NT2/D1 (cell line): ENCODE measurements around the gene ZNF358.

Experiments used
- DNase-seq: peaks from one replicate; pipeline ENCODE4 v3.0.0-alpha.2; 2011; ENCODE audit warnings: low read depth, low spot score
- H3K27me3 ChIP-seq: 2 replicates; pipeline ENCODE4 v1.6.0; 2011; ENCODE audit warnings: mild to moderate bottlenecking; ENCODE audit not compliant: insufficient read length, insufficient read depth
- H3K36me3 ChIP-seq: 2 replicates; pipeline ENCODE4 v1.6.1; 2011; ENCODE audit warnings: mild to moderate bottlenecking, low read length, mixed read lengths; ENCODE audit not compliant: insufficient read depth, insufficient read length
- H3K4me1 ChIP-seq: 2 replicates; pipeline ENCODE4 v1.5.1; 2011; ENCODE audit not compliant: insufficient read depth, insufficient read length
- H3K4me3 ChIP-seq: 2 replicates; pipeline ENCODE4 v1.5.1; 2011; ENCODE audit warnings: low read depth; ENCODE audit not compliant: insufficient read length
- H3K9ac ChIP-seq: 2 replicates; pipeline ENCODE4 v1.6.0; 2011; ENCODE audit warnings: low read depth; ENCODE audit not compliant: insufficient read length
- H3K9me3 ChIP-seq: 2 replicates; pipeline ENCODE4 v1.5.1; 2011; ENCODE audit warnings: mild to moderate bottlenecking, low read length; ENCODE audit not compliant: insufficient read depth
- SUZ12 ChIP-seq: IDR thresholded peaks from 2 replicates; pipeline ENCODE4 v1.6.1; 2011; ENCODE audit not compliant: insufficient read length, insufficient read depth; ENCODE audit errors: extremely low read depth
- YY1 ChIP-seq: IDR thresholded peaks from 2 replicates; pipeline ENCODE4 v1.6.1; 2011; ENCODE audit not compliant: insufficient read length, insufficient read depth
- ZNF274 ChIP-seq: IDR thresholded peaks from 2 replicates; pipeline ENCODE4 v1.6.1; 2011; ENCODE audit warnings: mild to moderate bottlenecking, low read depth, low read length

Gene ZNF358

DNA sequence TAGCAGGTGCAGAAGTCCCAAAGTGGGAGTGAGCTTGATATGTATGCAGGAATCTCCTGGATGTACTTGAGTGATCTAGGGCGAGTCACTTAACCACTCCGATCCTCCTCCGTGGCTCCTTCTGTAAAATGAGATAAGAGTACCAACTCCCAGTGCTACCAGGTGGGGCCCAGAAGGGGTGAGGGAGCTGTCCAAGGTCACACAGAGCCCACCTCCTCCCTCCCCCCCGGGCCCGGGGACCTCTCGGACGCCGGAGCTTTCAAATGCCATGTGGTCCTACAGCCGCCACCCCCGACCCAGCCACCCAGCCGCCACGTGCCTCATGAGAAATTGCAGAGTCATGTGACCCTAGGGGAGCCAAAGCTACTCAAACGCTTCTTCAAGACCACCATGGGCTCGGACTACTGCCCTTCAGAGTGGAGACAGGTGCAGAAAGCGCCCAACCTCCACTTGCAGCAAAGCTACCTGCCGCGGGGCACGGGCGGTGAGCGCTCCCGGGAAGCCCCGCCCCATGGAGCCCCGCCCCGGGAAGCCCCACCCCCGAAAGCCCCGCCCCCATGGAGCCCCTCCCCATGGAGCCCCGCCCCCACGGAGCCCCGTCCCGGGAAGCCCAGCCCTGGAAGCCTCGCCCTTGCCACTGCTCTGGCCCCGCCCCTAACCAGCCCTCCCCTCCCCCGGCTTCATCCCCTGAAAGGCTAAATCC lies 10.1 kb upstream of the ZNF358 start:
- Histone ChIP-seq H3K4me3 (peak overlapping the region; percentile 30), H3K4me1 (peaks cover 18% of the 10 kb centered on the region), H3K27me3 (peaks cover 29% of the 10 kb centered on the region), H3K9ac (no peak overlapping the region), H3K9me3 (no peaks in the 10 kb centered on the region), H3K36me3 (no peaks in the 10 kb centered on the region)
- DNase-seq = no peak
- TF ChIP-seq YY1 (no peak), SUZ12 (no peak), ZNF274 (no peak)

DNA sequence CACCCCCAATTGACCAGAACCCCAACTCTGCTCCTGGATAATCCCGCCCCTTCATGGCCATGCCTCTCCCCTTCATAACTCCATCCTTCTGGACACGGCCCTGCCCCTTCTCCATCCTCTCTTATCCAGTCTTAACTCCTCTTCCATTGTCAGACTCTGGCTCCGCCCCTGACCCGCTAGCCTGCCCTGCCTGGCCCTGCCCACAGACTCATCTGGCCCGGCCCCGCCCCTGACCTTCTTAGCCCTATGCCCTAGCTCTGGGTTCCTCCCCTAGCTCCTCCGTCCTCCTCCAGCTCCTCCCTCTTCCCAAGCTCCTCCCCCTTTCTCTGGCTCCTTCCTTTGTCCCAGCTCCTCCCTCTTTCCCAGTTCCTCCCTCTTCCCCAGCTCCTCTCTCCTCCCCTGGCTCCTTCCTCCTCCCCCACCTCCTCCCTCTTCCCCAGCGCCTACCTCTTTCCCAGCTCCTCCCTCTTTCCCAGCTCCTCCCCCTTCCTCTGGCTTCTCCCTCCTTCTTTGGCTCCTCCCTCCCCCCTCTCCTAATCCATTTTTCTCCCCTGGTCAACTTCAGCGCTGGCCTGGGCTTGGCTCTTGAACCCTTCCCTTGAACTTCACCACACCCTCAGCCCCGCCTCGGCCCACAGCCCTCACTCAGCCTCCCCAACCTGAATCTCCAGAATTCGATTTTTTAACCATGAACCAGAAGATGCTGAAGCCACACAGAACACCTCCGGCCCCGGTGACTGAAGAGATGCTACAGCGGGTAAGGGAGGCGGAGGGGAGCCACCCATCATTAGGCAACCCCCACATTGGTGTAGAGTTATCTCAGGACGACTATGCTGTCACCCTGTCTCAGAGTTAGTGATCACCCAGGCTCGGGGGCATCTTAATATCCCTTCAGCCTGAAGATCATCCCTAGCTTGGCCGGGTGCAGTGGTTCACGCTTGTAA lies 9.2 kb upstream of the ZNF358 start:
- Histone ChIP-seq H3K27me3 (peaks cover 21% of the 10 kb centered on the region), H3K9ac (no peak overlapping the region), H3K4me3 (no peak overlapping the region), H3K9me3 (no peaks in the 10 kb centered on the region), H3K36me3 (no peaks in the 10 kb centered on the region), H3K4me1 (peaks cover 18% of the 10 kb centered on the region)
- TF ChIP-seq SUZ12 = no peak
- TF ChIP-seq ZNF274 = no peak
- no peak for TF ChIP-seq YY1
- peak; percentile 95 for DNase-seq

DNA sequence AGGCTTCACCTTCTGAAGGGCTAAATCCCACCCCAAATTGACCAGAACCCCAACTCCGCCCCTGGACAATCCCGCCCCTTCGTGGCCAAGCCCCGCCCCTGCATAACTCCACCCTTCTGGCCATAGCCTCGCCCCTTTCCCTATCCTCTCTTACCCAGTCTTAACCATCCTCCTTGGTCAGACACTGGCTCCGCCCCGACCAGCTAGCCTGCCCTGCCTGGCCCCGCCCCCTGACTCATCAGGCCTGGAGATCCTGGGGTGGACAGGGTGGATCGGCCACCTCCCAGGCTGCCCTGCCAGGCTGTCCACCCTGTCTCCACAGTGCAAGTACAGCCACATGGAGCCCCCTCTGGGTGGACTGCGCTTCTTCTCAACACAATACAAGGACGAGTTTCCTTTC lies 8.0 kb upstream of the ZNF358 start:
- DNase-seq = peak; percentile 63
- Histone ChIP-seq H3K4me3 (no peak overlapping the region), H3K9me3 (no peaks in the 10 kb centered on the region), H3K36me3 (no peaks in the 10 kb centered on the region), H3K9ac (no peak overlapping the region), H3K27me3 (peaks cover 10% of the 10 kb centered on the region), H3K4me1 (peaks cover 18% of the 10 kb centered on the region)
- TF ChIP-seq YY1 (no peak), ZNF274 (no peak), SUZ12 (no peak)

DNA sequence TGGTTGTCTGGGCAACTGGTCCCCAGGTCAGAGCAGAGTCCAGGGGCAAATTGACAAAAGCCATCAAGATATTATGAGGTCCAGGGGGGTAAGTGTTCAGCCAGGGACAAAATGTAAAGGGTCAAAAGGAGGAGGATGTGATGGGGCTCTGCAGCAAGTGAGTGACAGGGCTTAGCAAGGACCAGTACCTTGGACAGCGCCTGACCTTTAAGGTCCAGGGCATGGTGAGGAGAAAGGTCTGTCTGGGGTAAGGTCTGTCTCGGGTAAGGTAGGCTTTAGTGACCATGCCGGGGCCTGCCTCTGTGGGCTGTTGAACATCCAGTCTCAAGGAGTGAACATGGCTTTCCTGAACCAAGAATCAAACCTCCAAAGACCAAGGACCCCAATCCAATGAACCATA lies 6.3 kb upstream of the ZNF358 start:
- H3K9me3 ChIP-seq = no peaks in the 10 kb centered on the region
- no peak for DNase-seq
- peaks cover 9% of the 10 kb centered on the region for H3K27me3 ChIP-seq
- H3K9ac ChIP-seq = no peak overlapping the region
- no peaks in the 10 kb centered on the region for H3K36me3 ChIP-seq
- TF ChIP-seq YY1 (no peak), ZNF274 (no peak), SUZ12 (no peak)
- H3K4me1 ChIP-seq = peaks cover 18% of the 10 kb centered on the region
- no peak overlapping the region for H3K4me3 ChIP-seq

DNA sequence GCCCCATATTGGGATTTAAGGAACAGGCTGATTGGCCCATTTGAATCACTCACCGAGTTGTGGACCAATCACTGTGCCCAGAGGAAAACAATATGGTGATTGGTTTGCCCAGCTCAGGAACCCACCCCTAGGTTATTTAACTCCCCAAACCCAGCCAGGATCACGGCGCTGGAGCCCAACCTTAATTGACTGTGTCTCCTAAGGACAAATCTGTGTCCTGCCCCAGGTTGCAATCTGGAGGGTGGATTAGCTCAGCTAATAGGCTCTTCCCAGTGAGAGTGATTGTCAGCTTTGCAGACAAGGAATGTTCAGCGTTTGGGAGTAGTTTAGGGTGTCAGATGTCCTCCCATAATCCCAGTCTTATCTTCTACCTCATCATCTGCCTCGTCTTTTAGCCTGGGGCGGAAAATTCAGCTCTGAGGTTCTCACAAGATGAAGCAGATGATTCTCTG lies 3.5 kb upstream of the ZNF358 start:
- no peak overlapping the region for H3K4me3 ChIP-seq
- H3K36me3 ChIP-seq = no peaks in the 10 kb centered on the region
- DNase-seq = no peak
- peaks cover 18% of the 10 kb centered on the region for H3K4me1 ChIP-seq
- H3K9me3 ChIP-seq = no peaks in the 10 kb centered on the region
- TF ChIP-seq YY1 (no peak), ZNF274 (no peak), SUZ12 (no peak)
- no peaks in the 10 kb centered on the region for H3K27me3 ChIP-seq
- H3K9ac ChIP-seq = no peak overlapping the region

DNA sequence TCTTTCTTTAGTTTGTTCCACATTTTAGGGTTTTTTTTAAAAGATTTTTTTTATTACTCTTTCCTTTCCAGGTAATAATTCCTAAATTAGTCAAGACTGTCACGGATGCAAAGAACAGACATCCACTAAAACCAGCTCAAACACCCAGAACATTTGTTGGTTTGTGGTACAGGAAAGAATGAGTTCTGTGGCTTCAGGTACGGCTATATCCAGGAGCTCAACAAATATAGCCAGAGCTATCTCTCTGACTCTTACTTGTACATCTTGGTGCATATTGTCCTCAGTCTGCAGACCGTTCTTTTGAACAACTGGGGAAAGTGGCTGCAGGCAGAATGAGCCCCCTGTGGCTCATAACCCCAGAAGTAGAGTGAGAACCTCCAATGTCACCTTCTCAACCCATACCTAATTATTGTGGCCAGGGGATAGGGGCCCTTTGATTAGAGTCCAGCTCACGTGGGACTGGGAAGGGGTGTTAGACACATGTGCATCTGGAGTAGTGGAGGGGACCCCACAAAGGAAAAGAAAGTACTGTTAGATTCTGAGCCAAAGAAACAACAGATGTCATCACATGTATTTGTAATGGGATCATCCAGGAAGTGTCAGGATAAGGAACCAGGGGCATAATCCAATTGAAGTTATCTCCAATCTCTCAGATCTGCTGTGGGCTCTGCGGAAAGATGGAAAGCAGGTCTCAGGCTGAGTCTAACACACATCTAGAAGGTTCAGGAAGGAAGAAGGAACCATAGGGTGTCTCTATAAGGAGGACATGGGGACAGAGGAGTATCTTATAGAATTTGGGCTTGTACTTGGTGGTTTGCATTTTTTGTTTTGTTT lies 1.9 kb upstream of the ZNF358 start:
- Histone ChIP-seq H3K36me3 (peaks cover 6% of the 10 kb centered on the region), H3K4me1 (peaks cover 9% of the 10 kb centered on the region), H3K9me3 (no peaks in the 10 kb centered on the region), H3K9ac (no peak overlapping the region), H3K27me3 (no peaks in the 10 kb centered on the region), H3K4me3 (no peak overlapping the region)
- no peak for DNase-seq
- TF ChIP-seq ZNF274 (no peak), YY1 (no peak), SUZ12 (no peak)

DNA sequence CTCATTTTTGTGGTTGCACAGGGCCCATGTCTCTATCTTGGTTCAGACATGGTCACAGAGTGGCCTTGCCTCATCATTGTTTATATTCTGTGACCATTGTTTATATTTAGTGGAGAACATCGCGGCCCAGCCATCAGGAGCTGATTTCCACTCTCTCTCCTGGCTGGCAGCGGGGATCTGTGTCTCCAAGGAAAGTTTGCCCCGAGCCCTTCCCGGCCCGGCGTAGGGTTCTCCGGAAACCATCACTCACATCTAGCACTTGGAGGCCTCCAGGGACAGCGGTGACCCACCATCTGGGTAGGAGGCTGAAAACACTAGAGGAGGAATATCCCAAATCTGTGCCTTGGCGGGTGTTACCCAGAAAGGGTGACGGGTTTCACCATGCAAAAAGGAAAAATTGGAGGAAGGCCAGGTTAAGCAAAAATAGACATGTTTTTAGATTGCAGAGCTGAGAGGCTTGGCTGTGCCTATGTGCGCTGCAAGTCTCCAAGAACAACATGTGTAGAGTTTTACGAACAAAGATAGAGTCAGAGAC lies 726 bp upstream of the ZNF358 start:
- Histone ChIP-seq H3K9ac (peak overlapping the region; percentile 72), H3K9me3 (no peaks in the 10 kb centered on the region), H3K27me3 (no peaks in the 10 kb centered on the region), H3K36me3 (peaks cover 11% of the 10 kb centered on the region), H3K4me3 (peak overlapping the region; percentile 12), H3K4me1 (peaks cover 9% of the 10 kb centered on the region)
- TF ChIP-seq YY1 (no peak), SUZ12 (no peak), ZNF274 (no peak)
- DNase-seq = no peak
